Sigmoid colon (tissue), 4 donors: Measurements from ENCODE around the gene TBL3.

Source experiments
- EP300 ChIP-seq, 4 donors: sonication (generic); formaldehyde crosslinking; IDR thresholded peaks; one replicate each; pipeline ENCODE4 v1.6.1; 2017; ENCODE audit warnings: antibody characterized with exemption in 4 of 4
- POLR2A ChIP-seq, 2 donors: fragments of 450-650 bp; IDR thresholded peaks; one replicate each; pipeline ENCODE4 v1.6.1; 2016; ENCODE audit warnings: antibody characterized with exemption in 2 of 2, mild to moderate bottlenecking in 2 of 2, moderate library complexity in 2 of 2
- POLR2AphosphoS5 ChIP-seq, 4 donors: sonication (generic); formaldehyde crosslinking; IDR thresholded peaks; one replicate each; pipeline ENCODE4 v1.6.1; 2017; ENCODE audit warnings: antibody characterized with exemption in 4 of 4
- TF ChIP-seq, protein P1 (sequence below), 4 experiments: fragments of 450-650 bp in 3 of 4; fragments of 200-600 bp in 1 of 4; IDR thresholded peaks; one replicate each; pipeline ENCODE4 v1.5.1; 2016 to 2019; ENCODE audit warnings: antibody characterized with exemption in 4 of 4, mild to moderate bottlenecking in 3 of 4, moderate library complexity in 2 of 4

DNA sequence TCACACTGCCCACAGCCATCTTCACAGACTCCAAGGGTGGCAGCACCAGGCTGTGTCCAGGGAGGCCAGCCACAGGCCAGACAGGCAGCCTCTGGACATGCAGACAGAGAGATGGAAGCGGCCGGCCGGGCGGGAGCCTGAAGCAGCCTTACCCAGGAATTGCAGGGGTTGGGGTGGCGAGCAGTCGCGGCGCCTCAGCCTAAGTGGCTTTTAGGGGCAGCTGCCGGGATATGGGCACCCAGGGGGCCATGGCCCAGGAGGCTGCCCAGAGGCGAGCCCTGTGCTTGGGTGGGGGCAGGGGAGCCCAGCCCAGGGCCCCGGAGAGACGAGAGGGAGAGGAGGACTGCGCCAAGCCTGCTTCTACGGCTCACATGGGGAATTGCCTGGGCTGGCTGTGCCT is 53.4 kb downstream of the TBL3 start:
- TF ChIP-seq POLR2A (IDR thresholded peaks at IDR 0.05) = no peak
- TF ChIP-seq, protein P1, sequence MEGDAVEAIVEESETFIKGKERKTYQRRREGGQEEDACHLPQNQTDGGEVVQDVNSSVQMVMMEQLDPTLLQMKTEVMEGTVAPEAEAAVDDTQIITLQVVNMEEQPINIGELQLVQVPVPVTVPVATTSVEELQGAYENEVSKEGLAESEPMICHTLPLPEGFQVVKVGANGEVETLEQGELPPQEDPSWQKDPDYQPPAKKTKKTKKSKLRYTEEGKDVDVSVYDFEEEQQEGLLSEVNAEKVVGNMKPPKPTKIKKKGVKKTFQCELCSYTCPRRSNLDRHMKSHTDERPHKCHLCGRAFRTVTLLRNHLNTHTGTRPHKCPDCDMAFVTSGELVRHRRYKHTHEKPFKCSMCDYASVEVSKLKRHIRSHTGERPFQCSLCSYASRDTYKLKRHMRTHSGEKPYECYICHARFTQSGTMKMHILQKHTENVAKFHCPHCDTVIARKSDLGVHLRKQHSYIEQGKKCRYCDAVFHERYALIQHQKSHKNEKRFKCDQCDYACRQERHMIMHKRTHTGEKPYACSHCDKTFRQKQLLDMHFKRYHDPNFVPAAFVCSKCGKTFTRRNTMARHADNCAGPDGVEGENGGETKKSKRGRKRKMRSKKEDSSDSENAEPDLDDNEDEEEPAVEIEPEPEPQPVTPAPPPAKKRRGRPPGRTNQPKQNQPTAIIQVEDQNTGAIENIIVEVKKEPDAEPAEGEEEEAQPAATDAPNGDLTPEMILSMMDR (IDR thresholded peaks at IDR 0.05) = no peak
- TF ChIP-seq EP300 (IDR thresholded peaks at IDR 0.05) = no peak
- TF ChIP-seq POLR2AphosphoS5 (IDR thresholded peaks at IDR 0.05) = no peak
